Transverse colon (tissue), 3 donors: ENCODE measurements around the gene INHBA.

Experiments used
- EP300 ChIP-seq: sonication (generic); formaldehyde crosslinking; IDR thresholded peaks from one replicate; pipeline ENCODE4 v1.6.1; 2017; ENCODE audit warnings: antibody characterized with exemption, low read depth
- POLR2AphosphoS5 ChIP-seq, 3 donors: sonication (generic); formaldehyde crosslinking; IDR thresholded peaks; one replicate each; pipeline ENCODE4 v1.6.1; 2016; ENCODE audit warnings: antibody characterized with exemption in 3 of 3

DNA sequence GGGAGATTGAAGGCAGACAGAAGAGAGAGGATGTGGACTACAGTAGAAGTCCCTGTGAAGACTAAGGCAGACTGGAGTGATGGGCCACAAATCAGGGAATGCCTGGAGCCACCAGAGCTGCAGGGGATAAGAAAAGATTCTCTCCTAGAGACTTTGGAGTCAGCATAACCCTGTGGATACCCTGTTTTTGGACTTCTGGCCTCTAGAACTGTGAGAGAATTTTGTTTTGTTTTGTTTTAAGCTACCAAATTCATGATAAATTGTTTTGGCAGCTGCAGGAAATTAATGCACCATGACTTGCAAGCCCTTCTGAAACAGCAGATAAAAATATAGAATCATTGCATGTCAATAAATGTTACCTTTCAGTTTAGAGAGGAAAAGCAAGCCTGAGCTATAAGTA is 41.3 kb downstream of the INHBA start:
- TF ChIP-seq EP300 (no peak), POLR2AphosphoS5 (IDR thresholded peaks at IDR 0.05) (no peak)
